ENCODE measurements around the gene ZNF581. TPM values are rescaled to one million over a fixed set of nuclear protein-coding genes. Genes with fewer than 3 reads are reported as not detected.

ZNF581 gene
- total RNA-seq, 2 donors from 2014 or later: 6.7 to 23.8 TPM

DNA sequence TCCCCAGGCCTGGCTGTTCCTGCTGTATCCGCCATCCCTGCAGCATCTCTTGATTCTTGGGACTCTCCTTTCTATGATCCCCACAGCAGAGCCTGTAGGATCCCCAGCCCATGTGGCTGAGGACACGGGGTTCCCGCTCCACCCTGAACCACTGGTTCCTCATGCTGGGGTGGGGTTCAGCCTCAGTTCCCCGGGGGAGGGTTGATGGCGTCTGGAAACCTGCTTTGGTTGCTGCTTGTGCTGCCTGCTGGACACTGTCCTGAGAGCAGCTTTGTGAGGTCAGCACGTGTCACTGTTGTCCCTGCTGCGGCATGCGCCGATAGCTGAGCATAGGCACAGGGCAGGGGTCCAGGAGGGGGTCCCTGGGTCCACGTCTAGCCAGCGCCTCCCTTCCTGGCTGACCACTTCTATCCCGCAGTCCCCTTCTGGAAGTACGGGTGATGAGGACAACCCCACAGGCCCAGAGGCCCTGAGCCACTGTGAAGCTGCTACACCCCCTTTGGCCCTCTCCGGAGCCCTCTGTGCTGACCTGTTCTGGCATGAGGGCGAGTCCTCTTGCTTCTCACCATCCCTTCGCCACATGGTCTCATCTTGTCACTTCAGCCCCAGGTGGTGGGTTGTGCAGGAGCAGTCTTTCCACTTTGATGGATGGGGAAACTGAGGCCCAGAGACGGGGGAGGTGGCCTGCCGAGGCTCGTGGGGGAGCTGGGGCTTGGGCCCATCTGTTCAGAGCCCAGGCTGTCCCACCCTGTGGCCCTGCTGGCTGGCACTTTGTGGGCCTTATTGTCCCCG, 37.1 kb downstream of the ZNF581 start:
- H3K36me3 ChIP-seq: peaks cover 35% of the 10 kb centered on the region
- DNase-seq (ENCODE audit: low spot score) (no peak), ATAC-seq (ENCODE audit: insufficient number of reproducible peaks, low FRiP score, low read depth) (no peak)
- H3K4me3 ChIP-seq: no peak overlapping the region
- H3K27me3 ChIP-seq (replicated peaks; ENCODE audit: insufficient read depth): no peaks in the 10 kb centered on the region
- H3K4me1 ChIP-seq (ENCODE audit: control insufficient read depth in 1 of 2, low read depth in 2 of 2): peaks cover 24 to 39% of the 10 kb centered on the region in 2 donors
- H3K27ac ChIP-seq: no peak overlapping the region
- TF ChIP-seq, protein P1, sequence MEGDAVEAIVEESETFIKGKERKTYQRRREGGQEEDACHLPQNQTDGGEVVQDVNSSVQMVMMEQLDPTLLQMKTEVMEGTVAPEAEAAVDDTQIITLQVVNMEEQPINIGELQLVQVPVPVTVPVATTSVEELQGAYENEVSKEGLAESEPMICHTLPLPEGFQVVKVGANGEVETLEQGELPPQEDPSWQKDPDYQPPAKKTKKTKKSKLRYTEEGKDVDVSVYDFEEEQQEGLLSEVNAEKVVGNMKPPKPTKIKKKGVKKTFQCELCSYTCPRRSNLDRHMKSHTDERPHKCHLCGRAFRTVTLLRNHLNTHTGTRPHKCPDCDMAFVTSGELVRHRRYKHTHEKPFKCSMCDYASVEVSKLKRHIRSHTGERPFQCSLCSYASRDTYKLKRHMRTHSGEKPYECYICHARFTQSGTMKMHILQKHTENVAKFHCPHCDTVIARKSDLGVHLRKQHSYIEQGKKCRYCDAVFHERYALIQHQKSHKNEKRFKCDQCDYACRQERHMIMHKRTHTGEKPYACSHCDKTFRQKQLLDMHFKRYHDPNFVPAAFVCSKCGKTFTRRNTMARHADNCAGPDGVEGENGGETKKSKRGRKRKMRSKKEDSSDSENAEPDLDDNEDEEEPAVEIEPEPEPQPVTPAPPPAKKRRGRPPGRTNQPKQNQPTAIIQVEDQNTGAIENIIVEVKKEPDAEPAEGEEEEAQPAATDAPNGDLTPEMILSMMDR (IDR thresholded peaks at IDR 0.05): no peak
- H3K9me3 ChIP-seq: no peaks in the 10 kb centered on the region

DNA sequence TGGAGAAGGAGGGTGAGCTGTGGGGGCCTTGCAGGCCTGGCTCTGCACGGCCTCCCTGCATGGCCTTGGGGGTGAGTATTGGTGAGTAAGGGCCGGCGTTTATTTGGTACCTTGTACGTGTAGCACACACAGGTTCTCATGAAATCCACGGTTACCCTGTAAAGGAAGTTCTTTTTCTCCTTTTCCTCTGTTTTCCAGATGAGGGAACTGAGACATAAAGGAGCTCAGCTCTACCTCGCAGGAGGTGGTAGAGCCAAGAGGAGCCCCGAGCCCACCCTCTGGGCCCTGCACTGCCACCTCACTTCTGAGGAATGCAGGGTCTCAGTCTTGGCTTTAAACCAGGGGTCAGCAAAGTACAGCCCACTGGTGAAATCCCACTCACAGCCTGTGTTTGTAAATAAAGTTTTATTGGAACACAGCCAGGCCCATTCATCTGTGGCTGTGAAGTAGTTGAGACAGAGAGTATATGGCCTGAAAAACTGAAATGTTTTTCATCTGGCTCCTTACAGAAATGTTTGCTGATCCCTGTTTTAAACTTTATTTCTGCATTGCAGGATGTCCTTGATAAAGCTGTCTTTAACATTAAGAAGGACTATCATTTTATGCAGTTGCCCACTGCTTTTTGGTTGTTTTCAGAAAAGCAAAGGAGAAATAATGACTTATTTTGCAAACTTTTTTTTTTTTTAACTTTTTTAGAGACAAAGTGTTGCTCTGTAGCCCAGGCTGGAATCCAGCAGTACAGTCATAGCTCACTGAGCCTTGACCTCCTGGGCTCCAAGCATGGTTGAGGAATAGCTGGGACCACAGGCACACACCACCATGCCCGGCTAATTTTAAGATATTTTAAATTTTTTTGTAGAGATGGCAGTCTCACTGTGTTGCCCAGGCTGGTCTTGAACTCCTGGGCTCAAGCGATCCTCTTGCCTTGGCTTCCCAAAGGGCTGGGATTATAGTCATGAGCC, 38.0 kb downstream of the ZNF581 start:
- no peak for ATAC-seq (ENCODE audit: insufficient number of reproducible peaks, low FRiP score, low read depth)
- H3K4me3 ChIP-seq: no peak overlapping the region
- no peak for DNase-seq (ENCODE audit: low spot score)
- no peak overlapping the region for H3K27ac ChIP-seq
- H3K36me3 ChIP-seq: peaks cover 41% of the 10 kb centered on the region
- no peaks in the 10 kb centered on the region for H3K27me3 ChIP-seq (replicated peaks; ENCODE audit: insufficient read depth)
- H3K4me1 ChIP-seq (ENCODE audit: control insufficient read depth in 1 of 2, low read depth in 2 of 2): peaks cover 16 to 31% of the 10 kb centered on the region in 2 donors
- no peaks in the 10 kb centered on the region for H3K9me3 ChIP-seq
- TF ChIP-seq, protein P1 (IDR thresholded peaks at IDR 0.05): no peak

DNA sequence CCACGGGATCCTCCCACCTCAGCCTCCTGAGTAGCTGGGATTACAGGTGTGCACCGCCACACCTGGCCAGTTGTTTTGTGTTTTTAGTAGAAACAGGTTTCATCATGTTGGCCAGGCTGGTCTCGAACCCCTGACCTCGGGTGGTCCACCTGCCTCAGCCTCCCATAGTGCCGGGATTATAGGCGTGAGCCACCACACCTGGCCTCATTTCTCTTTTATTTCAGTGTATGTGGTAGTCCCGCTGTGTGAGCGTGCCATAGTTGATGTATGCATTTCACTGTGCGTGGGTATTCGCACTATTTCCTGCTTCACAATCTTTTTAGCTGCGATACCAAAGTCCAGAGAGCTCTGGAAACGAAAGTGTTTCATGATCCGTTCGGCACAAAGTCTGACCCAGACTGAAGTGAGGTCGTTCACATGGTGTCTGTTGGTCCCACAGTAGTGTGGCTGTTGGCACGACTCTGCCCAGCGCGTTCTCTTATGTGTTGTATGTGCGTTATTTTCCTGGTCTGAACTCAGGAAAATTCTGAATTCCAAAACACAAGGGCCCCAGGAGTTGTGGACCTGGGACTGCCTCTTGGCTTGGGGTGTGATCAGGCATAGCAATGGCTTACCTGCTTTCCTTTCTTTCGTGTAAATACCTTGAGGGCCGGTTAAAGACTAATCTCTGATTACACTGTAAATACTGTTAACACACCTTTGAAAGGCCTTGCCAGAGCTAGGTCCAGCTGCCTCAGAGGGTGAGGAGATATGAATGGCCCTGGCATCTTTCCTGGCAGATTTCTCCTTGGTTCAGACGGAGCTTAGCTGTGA, 40.2 kb downstream of the ZNF581 start:
- H3K4me3 ChIP-seq: no peak overlapping the region
- peaks cover 45% of the 10 kb centered on the region for H3K36me3 ChIP-seq
- no peak for DNase-seq (ENCODE audit: low spot score)
- no peaks in the 10 kb centered on the region for H3K27me3 ChIP-seq (replicated peaks; ENCODE audit: insufficient read depth)
- H3K9me3 ChIP-seq: no peaks in the 10 kb centered on the region
- no peak overlapping the region for H3K27ac ChIP-seq
- no peak for ATAC-seq (ENCODE audit: insufficient number of reproducible peaks, low FRiP score, low read depth)
- peaks cover 0 to 10% of the 10 kb centered on the region in 2 donors for H3K4me1 ChIP-seq (ENCODE audit: control insufficient read depth in 1 of 2, low read depth in 2 of 2)
- TF ChIP-seq, protein P1 (IDR thresholded peaks at IDR 0.05): no peak

DNA sequence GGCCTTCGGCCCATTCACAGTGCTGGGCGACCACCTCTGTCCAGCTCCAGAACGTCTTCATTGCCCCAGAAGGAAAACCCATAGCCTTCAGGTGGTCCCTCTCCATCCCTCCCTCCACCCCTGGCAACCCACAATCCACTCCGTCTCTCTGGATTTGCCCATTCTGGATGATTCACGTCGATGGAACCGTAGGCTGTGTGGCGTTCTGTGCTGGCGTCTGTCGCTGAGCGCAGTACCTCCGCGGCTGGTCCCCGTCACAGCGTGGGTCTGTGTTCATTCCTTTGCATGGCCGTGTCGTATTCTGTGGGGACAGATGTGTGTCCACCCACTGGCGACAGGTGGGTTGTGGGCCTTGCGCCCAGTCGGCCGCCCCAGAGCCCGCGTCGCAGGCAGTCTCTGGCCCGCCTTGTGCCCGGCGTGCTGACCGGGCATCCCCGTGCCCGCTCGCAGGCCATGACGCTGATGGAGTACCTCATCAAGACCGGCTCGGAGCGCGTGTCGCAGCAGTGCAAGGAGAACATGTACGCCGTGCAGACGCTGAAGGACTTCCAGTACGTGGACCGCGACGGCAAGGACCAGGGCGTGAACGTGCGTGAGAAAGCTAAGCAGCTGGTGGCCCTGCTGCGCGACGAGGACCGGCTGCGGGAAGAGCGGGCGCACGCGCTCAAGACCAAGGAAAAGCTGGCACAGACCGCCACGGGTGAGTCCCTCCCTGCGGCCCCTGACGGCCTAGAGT, 41.7 kb downstream of the ZNF581 start:
- Histone ChIP-seq H3K9me3 (no peaks in the 10 kb centered on the region), H3K36me3 (peaks cover 47% of the 10 kb centered on the region), H3K4me1 (ENCODE audit: control insufficient read depth in 1 of 2, low read depth in 2 of 2) (no peaks in the 10 kb centered on the region), H3K27me3 (replicated peaks; ENCODE audit: insufficient read depth) (no peaks in the 10 kb centered on the region), H3K27ac (no peak overlapping the region), H3K4me3 (no peak overlapping the region)
- TF ChIP-seq, protein P1 (IDR thresholded peaks at IDR 0.05): no peak
- DNase-seq (ENCODE audit: low spot score): no peak
- no peak for ATAC-seq (ENCODE audit: insufficient number of reproducible peaks, low FRiP score, low read depth)

Measured in thoracic aorta (tissue), 2 donors.